ENCODE measurements around the gene KCTD16.

DNA sequence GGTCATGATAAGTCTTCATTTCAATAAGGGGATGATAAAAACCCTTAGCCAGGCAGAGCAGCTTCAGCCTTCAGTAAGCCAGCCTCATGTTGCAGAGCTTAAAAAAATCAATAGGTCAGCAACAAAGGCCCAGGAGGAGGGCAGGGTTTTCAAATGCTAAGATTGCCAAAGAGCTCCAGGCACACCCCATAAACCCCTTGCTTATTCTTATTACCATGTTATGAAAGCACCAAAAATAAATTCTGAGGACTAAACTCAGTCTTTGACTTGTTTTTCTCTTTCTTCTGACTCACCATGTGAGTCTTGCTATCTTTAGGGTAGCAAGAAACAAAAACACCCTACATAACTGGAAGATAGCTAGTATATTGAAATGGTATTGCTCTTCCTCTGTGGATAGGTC lies 317.1 kb downstream of the KCTD16 start:
- TF ChIP-seq, protein P1, sequence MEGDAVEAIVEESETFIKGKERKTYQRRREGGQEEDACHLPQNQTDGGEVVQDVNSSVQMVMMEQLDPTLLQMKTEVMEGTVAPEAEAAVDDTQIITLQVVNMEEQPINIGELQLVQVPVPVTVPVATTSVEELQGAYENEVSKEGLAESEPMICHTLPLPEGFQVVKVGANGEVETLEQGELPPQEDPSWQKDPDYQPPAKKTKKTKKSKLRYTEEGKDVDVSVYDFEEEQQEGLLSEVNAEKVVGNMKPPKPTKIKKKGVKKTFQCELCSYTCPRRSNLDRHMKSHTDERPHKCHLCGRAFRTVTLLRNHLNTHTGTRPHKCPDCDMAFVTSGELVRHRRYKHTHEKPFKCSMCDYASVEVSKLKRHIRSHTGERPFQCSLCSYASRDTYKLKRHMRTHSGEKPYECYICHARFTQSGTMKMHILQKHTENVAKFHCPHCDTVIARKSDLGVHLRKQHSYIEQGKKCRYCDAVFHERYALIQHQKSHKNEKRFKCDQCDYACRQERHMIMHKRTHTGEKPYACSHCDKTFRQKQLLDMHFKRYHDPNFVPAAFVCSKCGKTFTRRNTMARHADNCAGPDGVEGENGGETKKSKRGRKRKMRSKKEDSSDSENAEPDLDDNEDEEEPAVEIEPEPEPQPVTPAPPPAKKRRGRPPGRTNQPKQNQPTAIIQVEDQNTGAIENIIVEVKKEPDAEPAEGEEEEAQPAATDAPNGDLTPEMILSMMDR (optimal IDR thresholded peaks at IDR 0.05 in 1 of 3, IDR thresholded peaks at IDR 0.05 in 1 of 3, conservative IDR thresholded peaks at IDR 0.05 in 1 of 3; ENCODE audit: extremely low read depth in 1 of 3, insufficient read depth in 2 of 3, low read length in 3 of 3): no peak
- TF ChIP-seq EZH2 (IDR thresholded peaks at IDR 0.05; ENCODE audit: low read length): no peak
